HG03135 (cell line): Measurements from ENCODE around the gene TBC1D12.
"Not testable (repeated sequence)": the region's sequence is repeated elsewhere in the genome, so short reads cannot be mapped to it uniquely, and the experiment has no call there.

Experiments
- ATAC-seq: cut with Tn5 transposase; IDR thresholded peaks from one replicate; pipeline ENCODE4 v1.9.1; 2021; ENCODE audit warnings: mild to moderate bottlenecking, moderate library complexity; ENCODE audit not compliant: unreplicated experiment

TBC1D12 gene

DNA sequence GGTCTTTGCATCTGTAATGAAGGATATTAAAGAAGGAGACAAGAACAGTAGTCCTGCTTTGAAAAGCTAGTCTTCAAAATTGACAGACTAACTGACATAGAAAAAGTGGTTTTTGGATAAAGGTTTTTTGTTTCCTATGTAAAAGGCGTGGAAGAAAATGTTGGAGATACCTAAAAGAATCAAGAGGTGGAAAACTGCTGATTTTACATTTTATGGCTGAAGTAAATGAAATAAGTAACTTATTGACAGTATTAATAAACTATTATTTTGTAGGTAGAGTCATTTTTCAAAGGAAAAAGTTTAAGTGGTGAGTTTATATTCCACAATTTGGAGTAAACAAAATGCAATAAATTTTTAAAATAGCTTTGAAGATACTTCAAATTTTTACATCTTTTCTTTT lies 130.7 kb downstream of the TBC1D12 start:
- no peak for ATAC-seq

- not testable (repeated sequence) for ATAC-seq
These were observed 139.9 kb downstream of the TBC1D12 start for GRCh38 chr10:94542282-94542681.

DNA sequence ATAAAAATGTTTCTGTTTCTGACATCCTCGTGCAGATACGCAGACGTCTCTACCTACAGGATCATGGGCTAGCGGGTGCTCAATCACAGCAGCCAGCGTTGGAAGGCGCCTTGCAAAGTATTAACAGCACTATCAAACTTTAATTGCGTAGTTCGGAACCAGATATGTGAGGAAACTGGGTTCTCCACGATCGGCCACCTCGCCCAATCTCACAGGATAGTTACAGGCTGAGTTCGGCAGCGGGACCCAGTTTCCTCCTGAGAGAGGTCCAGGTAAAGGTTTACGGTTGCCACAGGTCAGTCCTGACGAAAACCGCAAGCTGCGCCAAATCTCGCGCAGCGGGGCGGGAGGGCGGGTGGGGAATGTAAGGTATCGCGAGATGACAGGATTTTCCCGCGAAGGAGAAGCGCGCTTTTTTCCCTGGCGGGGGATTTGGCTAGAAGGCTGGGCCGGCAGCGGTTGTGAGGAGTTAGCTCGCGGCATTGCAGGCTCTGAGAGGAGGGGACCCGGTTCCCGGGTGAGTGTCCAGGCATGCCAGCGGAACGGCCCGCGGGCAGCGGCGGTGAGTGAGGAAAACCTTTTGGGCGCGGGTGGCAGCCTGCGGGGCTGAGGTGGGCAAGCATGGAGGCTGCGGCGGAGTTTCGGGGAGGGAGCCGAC lies 143.2 kb downstream of the TBC1D12 start, which contains the start of gene HELLS:
Gene HELLS (plus strand): TSS at position 398 of the 658 bp plus-strand sequence. CDS start 134 bp downstream, at position 532.
- ATAC-seq, result peak; percentile 76

DNA sequence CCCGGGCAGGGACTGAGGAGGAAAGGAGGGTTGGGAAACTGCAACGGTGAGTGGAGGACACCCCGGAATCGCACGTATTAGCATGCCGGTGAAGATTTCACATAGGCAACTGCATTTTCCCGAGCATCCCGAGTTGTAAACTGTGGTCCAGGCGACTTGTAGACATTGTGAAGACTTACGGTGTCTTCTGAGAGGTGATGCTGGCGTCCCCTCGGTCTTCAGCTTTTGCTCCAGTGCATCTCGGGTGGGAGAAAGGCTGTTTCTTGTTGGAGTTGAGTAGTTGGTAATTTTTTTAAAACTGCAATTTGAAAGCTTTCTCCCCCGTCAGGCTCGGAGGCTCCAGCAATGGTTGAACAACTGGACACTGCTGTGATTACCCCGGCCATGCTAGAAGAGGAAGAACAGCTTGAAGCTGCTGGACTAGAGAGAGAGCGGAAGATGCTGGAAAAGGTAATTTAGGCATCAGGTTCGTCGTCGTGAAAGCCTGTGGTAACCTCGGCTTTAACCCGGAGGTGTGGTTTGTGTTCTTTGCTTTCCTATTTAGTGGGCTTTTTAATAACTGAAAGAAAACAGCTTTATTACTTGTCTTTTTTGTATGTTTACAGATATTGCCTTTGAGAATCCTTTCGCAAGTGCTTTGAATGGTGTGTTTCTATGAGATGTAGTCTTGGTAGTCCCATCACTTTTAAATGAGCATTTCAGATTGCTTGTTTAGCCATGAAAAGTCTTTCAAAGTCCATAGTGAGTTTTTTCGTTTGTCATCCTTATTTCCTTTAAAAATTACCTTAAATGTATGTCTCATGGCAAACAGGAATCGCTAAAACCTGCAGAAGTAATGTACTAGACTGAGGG lies 143.9 kb downstream of the TBC1D12 start:
- peak; percentile 3 for ATAC-seq

DNA sequence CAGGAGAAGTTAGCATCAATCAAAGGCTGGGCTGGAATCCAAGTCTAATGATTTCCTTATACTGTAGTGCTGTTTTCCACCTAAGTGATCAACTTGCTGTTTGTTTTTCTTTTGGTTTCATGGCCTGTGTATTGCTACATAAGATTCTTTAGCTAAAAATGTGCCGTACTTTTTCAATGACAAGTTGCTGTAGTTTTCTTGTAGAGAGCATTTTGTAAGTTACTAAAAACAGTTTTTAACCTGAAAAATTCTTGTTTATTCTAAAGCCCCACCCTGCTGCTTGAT lies 144.5 kb downstream of the TBC1D12 start:
- ATAC-seq, result no peak

DNA sequence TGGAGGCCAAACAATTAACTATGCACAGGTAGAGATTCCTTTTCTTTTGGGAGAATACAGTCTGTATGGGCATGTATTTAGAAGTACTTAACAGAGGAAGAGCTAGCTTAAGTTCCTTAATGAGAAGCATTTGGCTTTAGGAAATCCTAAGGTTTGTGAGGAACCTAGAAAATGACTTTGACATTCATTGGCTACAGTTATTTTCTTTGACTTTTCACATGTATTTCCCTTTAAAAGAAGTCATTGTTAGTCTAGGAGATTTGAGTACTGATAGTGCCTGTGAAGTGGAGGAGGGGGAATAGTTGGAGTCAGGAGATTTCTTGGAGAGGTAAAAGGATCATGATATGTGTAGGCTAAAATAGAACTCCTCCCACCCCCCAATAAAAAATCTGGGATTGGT lies 146.9 kb downstream of the TBC1D12 start:
- ATAC-seq, result no peak

DNA sequence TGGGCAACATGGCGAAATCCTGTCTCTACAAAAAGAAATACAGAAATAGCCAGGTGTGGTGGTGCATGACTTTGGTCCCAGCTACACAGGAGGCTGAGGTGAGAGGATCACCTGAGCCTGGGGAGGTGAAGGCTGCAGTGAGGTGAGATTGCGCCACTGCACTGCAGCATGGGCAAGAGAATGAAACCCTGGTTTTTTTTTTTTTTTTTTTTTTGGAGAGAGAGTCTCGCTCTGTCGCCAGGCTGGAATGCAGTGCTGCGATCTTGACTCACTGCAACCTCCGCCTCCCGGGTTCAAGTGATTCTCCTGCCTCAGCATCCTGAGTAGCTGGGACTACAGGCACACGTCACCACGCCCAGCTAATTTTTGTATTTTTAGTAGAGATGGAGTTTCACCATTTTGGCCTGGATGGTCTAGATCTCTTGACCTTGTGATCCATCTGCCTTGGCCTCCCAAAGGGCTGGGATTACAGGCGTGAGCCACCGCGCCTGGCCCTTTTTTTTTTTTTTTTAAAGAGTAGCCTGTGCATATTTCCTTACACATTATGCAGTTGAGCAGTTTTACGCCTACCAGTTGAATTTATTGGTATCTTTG lies 165.5 kb downstream of the TBC1D12 start:
- not testable (repeated sequence) for ATAC-seq

- ATAC-seq, result no peak
These were observed 168.7 kb downstream of the TBC1D12 start for GRCh38 chr10:94571081-94571480.

DNA sequence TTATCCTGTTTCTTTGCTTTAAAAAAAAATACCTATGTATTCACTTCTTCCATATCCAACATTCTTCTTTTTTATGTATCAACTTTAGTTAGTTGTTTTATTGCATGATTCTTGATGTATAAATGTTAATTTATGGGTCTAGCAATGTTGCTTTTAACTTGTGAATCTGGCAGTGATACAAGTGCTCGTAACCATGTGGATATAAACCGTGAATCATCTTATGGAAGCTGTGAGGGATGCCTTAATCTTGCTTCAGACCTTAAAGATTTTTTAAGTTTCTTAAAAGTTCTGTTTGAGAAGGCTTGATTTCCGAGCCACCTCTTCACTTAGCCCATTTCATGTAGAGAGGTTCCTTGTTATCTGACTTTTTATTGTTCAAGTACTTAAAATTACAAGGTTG lies 169.2 kb downstream of the TBC1D12 start:
- ATAC-seq, result no peak

GRCh38 chr10:94578790-94579189 lies 176.4 kb downstream of the TBC1D12 start:
- no peak for ATAC-seq

- no peak for ATAC-seq
These were observed 180.8 kb downstream of the TBC1D12 start for GRCh38 chr10:94583124-94583523.
